Measurements from ENCODE around the gene SPATA31C2.
"Not testable (repeated sequence)": the region's sequence is repeated elsewhere in the genome, so short reads cannot be mapped to it uniquely, and the experiment has no call there.

Gene SPATA31C2

DNA sequence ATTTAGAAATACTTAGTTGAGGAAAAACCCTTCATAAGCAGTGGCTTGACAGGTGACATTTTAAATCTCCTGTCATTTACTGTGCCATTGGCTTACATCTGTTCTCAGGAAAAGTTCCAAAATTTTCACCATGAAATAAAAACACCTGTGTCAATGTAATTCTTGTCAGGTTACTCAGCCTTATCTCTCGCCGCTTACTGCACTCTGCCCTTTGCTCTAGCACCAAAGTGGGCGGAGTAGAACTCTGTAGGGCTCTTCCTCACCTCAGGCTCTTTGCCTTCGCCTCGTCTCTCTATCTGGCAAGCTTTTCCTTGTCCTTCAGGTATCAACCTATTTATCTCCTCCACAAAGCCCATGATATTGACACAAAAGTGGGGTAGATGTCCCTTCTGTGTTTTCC lies 20.2 kb downstream of the SPATA31C2 start:
- DNase-seq, result not testable (repeated sequence)

DNA sequence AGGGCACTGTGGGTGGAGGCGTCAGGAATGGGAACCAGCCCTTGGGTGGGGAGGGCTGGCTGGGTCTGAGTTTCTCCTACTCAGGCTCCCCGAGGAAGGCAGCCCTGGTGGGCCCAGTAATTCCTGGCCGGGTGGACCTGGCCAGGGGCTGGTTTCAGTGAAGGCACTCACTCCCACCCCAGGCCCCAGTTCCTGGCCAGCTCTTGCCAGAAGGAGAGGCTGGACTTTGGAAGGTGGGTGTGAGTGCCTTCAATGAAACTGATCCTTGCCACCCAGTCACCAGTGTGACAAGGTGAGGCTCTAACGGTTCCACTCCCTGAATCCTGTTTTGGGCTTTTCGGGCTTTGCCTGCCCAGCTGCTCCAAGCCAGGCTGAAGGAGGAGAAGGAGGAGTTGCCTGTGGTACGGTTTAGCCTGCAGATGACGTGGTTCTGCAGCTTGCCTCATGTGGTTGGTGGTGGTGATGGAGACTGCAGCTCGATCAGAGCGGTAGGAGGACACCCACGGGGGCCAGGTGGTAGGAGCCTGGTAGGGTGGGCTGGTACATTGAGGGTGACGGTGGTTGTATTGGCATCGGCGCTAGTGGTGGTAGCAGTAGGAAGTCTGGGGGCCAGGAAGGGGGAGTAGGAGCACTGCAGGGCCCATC lies 23.2 kb downstream of the SPATA31C2 start:
- DNase-seq, result not testable (repeated sequence)

DNA sequence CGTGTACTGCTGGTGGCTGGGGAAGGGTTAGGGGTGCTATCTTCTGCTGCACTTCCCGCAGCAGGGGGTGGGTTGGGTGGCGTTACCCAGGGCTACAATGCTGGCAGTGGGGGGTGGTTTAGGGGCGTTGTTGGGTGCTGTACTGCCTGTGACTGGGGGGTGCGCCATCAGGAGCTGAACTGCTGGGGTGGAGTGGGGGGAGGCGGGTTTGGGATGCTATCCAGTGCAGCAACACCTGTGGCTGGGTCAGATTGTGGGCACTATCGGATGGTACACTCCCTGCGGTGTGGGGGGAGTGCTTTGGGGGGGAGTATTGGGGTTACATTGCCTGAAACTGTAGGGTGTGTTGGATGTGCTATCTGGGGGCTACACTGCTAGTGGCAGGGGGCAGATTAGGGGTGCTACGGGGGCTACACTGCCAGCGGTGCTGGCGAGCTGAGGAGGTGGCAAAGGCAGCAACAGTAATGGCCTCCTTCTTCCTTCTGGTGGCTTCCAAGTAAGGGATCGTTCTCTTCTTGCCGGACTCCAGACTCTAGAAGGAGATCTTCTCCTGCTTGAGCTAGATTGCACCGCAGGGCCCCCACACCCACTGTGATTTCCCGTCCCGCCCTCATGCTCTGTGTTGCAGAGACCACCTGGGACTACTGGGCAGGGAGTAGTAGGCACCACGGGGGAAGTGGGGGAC lies 23.9 kb downstream of the SPATA31C2 start:
- not testable (repeated sequence) for DNase-seq

DNA sequence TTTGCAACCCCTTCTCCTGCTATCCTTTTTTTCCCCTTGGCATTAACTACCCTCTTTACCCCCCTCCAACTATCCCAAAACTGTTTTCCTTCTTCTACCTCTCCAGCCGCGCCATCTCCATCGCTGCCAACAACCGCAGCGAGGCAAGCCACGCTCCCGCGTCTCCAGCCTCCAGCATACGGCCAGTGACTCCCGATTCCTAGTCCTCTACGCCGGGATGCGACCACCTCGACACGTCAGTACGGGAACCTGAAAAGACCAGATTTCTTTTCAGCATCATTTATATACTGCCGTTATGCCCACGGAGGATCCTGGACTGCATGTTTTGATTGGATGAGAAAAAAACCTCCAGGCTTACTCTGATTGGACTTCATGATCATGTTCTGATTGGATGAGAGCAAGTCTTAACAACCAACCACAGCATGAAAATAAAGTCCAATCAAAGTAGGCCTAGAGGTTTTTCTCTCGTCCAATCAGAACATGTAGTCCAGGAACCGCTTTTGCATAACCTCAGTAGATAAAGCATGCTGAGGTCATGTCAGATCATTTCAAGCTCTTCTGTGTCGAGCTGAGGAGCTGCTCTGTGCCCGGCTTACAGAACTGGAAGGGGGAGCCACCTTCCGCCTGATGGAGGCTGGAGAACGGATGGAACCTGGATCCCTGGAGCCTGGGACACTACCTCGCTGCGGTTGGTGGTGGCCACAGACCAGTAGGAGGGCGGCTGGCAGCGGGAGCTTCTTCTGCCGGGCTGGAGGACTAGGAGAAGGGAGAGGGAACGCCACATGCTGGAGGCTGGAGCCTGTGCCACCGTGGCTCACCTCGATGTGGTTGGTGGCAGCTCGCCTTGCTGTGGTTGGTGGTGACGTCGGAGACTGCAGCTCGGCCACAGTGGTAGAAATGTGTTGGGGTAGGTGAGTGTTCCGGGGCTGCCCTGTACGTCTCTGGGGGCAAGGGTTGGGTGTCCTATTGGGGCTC lies 24.8 kb downstream of the SPATA31C2 start:
- not testable (repeated sequence) for DNase-seq

DNA sequence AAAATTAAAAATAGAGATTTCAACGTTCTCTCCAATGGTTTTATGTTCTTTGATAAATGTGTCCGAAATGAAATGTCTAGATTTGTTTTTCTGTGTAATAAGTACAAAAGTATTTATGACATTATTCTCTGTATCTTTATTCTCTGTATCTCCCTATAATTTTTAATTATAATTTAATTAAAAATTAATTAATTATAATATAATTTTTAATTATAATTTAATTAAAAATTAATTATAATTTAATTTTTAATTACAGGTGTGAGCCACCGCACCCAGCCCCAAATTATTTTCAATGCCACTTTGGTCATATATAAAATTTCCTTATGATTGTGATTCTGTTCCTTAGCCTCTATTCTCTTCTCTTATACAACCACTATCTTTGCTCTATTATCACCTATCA lies 28.2 kb downstream of the SPATA31C2 start:
- DNase-seq, result no peak

DNA sequence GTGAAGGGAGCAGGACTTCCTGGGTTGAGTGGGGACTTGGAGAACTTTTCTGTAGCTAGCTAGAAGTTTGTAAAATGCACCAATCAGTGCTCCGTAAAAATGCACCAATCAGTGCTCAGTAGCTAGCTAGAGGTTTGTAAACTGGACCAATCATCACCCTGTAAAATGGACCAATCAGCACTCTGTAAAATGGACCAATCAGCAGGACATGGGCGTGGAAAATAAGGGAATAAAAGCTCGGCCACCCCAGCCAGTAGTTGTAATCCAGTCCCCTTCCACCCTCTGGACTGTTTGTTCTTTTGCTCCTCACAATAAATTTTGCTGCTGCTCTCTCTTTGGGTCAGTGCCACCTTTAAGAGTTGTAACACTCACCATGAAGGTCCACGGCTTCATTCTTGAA lies 29.5 kb downstream of the SPATA31C2 start:
- DNase-seq, result no peak

DNA sequence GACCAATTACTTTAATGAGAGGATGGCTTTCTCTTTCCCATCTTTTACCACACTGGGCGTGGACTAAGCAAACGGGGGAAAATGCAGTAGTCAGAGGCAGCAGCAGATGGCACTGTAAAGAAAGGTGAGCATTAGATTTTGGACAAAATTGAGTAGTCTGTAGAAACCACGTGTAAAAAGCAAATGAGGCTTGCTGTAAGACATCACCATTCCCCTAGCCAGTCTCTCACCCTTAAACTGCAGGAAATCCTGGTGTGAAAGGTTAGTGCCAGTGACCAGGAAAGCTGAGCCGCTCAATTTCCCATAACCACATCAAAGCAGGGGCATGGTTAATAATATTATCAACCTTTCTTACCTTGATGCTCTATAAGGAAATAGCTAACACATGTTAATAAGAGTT lies 31.8 kb downstream of the SPATA31C2 start:
- peak; percentile 34 for DNase-seq

DNA sequence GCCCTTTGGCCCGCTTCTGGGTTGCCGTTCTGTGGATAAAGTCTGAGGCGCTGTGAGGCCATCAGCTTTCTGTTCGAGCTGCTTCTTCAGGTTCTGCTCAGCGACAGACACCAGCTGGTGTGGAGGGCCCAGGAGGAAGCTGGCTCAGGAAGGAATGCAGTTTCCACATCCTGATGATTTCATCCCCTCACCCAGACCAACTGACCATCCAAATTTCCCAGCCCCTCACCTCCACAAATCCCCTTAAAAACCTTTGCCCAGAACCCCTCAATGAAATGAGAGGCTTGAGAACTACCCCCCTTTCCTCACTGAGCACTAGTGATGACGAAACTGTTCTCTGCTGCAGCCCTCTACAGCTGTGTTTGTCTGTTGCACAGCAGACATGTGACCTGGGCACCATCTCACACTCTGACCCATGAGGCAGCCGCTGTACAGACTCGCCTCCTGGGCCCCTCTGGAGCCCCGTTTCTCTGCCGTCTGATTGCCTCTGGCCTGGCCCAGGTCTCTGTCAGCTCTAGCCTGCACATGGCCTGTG lies 45.4 kb downstream of the SPATA31C2 start:
- DNase-seq, result no peak

DNA sequence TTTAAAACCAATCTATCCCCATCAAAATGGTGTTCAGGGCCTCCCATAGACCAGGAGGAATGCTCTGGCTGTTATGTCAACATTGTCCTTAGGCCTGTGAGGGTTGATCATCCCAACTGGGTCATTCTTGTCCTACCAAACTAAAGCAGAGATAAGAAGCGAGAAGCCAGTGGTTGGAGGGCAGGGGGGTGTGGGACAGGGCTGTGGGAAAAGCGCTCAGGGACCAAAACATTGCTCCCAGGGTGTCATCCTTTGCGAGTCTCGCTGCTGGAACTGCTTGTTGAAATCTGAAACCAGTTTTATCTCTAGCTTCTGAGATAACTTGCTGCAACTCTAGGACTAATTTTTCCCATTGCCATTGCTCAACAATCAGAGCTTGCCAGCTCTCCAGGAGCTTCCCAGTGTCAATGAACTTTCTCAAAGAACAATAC lies 48.1 kb downstream of the SPATA31C2 start:
- DNase-seq, result no peak

DNA sequence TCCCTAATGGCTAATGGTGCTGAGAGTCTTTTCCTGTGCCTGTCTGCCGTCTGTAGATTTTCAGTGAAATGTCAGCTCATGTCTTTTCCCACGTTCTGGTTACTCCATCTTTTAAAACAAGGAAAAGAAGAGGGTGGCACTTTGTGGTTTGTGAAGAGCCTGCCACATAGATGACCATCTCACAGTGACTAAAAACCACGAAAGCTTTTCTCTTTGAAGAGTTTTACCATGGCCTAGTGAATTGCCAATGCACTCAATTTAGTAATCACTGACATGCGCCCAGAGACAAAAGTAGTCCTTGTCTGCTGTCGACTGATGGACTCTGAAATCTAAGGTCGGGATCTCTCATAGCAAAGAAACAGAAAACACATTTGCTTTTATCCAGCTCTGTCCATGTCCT lies 50.4 kb downstream of the SPATA31C2 start:
- DNase-seq, result no peak

DNA sequence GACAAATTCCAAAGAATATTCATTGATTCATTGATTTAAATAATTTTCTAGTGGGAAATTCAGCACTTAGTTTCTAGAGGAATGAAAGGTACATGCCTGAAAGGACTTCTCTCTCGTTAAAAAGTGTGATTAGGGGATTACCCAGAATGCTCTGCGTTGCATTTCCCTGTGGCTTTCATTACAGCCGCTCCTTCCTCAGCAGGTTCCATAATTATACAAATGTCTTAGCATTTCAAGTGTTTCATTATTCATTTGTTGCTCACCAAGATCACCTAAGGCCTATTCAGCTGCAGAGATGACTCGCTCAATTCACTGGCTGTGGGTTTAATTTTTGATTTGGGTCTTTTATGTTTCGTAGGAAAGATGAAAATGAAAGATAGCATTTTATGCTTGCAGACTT lies 52.8 kb downstream of the SPATA31C2 start:
- no peak for DNase-seq

DNA sequence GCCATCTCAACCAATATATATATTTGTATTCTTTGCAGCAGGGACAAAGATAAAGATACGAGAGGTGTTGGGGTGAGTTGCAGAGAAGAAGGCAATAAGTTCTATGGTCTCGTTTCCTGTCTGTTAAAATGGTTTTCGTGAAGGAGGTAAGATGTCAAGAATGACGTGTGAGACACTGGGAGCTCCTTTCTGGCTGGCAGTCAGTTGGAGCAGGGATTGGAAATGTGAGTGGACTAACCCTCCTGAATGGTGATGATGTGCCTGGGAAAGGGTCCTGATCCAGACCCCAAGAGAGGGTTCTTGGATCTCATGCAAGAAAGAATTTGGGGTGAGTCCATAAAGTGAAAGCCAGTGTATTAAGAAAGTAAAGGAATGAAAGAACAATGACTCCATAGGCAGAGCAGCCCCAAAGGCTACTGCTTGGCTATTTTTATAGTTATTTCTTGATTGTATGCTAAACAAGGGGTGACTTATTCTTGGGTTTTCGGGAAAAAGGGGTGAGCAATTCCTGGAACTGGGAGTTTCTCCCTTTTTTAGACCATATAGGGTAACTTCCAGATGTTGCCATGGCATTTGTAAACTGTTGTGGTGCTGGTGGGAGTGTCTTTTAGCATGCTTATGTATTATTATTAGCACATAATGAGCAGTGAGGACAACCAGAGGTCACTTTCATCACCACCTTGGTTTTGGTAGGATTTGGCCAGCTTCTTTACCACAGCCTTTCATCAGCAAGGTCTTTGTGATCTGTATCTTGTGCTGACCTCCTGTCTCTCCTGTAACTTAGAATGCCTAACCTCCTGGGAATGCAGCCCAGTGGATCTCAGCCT lies 53.7 kb downstream of the SPATA31C2 start:
- DNase-seq, result no peak

Data from stimulated activated CD4-positive, alpha-beta T cell treated with anti-CD3 and anti-CD28 coated beads, Interleukin-15, amount 100 ng/mL, for 24 hours (primary cell).